ENCODE measurements around the gene ATP6V1B1. TPM values are rescaled to one million over a fixed set of nuclear protein-coding genes. Genes with fewer than 3 reads are reported as not detected.

Gene ATP6V1B1
- total RNA-seq, 1 donor from 2014 or later = 2.1 TPM

DNA sequence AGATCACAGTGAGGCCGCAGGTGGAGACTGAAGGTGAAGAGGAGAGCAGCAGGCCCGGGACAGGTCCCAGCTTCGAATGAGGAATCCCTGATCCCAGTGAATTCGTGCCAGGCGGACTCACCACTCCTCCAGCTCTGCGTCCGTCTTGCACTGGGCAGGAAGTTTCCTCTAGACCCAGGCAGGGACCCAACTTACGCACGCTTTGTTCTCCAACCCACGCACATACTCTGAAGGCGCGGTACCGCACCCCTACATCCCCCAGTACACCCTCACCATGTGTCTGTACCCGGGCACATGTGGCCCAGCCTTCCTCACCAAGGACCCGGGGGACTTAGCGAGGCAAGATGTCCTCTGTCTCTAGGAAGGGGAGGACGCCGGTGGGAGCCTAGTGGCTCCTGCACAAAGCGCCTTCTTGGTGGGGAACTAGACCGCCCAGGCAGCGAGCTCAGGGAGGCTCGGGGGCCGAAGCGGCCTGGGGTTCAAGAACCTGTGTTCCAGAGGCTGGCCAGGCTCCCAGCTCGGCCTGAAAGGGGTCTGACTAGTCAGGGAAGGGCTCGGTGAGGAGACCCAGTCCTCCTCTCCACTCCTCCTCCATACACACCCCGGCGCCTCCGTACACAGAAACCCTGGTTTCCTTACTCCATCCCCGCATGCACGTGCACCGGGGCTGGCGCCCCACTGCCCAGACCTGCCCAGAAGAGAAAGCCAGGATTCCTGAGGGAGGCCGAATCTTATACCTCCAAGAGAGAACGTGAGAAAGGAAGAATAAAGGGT is 38.3 kb upstream of the ATP6V1B1 start:
- ATAC-seq = no peak
- intact Hi-C loops (cut with DNase I) = no loop called here
- Histone ChIP-seq H3K27ac (no peak overlapping the region), H3K4me3 (no peak overlapping the region), H3K4me1 (peaks cover 15% of the 10 kb centered on the region), H3K36me3 (no peaks in the 10 kb centered on the region), H3K9me3 (no peaks in the 10 kb centered on the region), H3K27me3 (peaks cover 94% of the 10 kb centered on the region)
- TF ChIP-seq, protein P1, sequence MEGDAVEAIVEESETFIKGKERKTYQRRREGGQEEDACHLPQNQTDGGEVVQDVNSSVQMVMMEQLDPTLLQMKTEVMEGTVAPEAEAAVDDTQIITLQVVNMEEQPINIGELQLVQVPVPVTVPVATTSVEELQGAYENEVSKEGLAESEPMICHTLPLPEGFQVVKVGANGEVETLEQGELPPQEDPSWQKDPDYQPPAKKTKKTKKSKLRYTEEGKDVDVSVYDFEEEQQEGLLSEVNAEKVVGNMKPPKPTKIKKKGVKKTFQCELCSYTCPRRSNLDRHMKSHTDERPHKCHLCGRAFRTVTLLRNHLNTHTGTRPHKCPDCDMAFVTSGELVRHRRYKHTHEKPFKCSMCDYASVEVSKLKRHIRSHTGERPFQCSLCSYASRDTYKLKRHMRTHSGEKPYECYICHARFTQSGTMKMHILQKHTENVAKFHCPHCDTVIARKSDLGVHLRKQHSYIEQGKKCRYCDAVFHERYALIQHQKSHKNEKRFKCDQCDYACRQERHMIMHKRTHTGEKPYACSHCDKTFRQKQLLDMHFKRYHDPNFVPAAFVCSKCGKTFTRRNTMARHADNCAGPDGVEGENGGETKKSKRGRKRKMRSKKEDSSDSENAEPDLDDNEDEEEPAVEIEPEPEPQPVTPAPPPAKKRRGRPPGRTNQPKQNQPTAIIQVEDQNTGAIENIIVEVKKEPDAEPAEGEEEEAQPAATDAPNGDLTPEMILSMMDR (IDR thresholded peaks at IDR 0.05) = no peak
- DNase-seq = no peak

GRCh38 chr2:70897977-70898226 is 37.8 kb upstream of the ATP6V1B1 start:
- ATAC-seq (no peak), DNase-seq (no peak)
- no peak overlapping the region for H3K27ac ChIP-seq
- intact Hi-C loops (cut with DNase I) = no loop called here
- peaks cover 15% of the 10 kb centered on the region for H3K4me1 ChIP-seq
- TF ChIP-seq, protein P1 (IDR thresholded peaks at IDR 0.05) = no peak
- H3K36me3 ChIP-seq = no peaks in the 10 kb centered on the region
- H3K9me3 ChIP-seq = no peaks in the 10 kb centered on the region
- H3K27me3 ChIP-seq = peaks cover 94% of the 10 kb centered on the region
- no peak overlapping the region for H3K4me3 ChIP-seq

GRCh38 chr2:70898363-70899240 is 37.1 kb upstream of the ATP6V1B1 start:
- Histone ChIP-seq H3K27ac (no peak overlapping the region), H3K4me1 (peaks cover 15% of the 10 kb centered on the region), H3K36me3 (no peaks in the 10 kb centered on the region), H3K9me3 (no peaks in the 10 kb centered on the region), H3K4me3 (no peak overlapping the region), H3K27me3 (peaks cover 94% of the 10 kb centered on the region)
- intact Hi-C loops (cut with DNase I) = no loop called here
- DNase-seq (no peak), ATAC-seq (no peak)
- TF ChIP-seq, protein P1 (IDR thresholded peaks at IDR 0.05) = no peak

DNA sequence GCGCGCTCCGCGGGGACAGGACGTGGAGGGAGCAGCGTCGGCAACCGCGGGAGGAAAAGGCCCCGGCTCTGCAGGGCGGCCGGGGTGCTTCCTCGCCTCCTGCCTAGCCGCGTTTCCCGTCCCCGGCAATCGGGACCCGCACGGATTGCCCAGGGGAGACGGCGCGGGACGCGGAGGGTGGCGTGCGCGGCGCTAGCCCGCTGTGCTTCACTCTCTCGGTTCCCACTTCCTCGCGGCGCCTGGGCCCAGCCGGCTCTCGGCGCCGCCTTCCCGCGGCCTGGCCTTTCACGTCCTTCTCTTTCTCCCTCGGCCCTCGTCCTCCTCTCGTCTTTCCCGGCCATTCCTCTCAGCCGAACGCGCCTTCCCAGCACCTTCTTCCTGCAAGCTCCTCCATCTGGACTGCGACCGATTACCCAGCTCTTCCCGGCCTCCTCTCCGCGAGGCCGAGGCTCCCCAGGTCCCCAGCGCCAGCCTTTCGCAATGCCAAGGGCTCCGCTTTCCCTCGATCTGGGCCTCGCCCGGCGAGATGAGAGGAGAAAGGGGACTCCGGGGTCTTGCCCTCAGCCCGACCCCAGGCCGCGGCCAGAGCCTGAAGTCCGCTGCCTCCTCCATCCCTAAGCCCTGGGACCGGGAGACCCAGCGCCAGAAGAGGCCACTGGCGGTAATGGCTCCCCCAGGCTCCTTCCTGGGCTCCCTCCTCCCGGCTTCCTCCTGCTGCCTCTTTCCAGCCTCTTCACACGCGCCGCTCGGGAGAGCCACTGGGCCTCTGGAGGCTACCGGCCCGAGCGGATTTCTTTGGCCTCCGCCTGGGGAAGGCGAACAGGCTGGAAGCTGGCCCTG is 34.3 kb upstream of the ATP6V1B1 start:
- TF ChIP-seq, protein P1 (IDR thresholded peaks at IDR 0.05) = no peak
- Histone ChIP-seq H3K27me3 (peaks cover 93% of the 10 kb centered on the region), H3K4me1 (peaks cover 15% of the 10 kb centered on the region), H3K36me3 (no peaks in the 10 kb centered on the region), H3K9me3 (no peaks in the 10 kb centered on the region), H3K27ac (peak overlapping the region; percentile 58), H3K4me3 (peak overlapping the region; percentile 57)
- DNase-seq = no peak
- intact Hi-C loops (cut with DNase I) = no loop called here
- ATAC-seq = peak; percentile 38

GRCh38 chr2:70902067-70902442 is 33.6 kb upstream of the ATP6V1B1 start:
- no peak for DNase-seq
- peaks cover 87% of the 10 kb centered on the region for H3K27me3 ChIP-seq
- no peaks in the 10 kb centered on the region for H3K36me3 ChIP-seq
- H3K4me1 ChIP-seq = peaks cover 15% of the 10 kb centered on the region
- intact Hi-C loops (cut with DNase I) = no loop called here
- H3K27ac ChIP-seq = no peak overlapping the region
- H3K4me3 ChIP-seq = peak overlapping the region; percentile 57
- ATAC-seq = no peak
- TF ChIP-seq, protein P1 (IDR thresholded peaks at IDR 0.05) = no peak
- H3K9me3 ChIP-seq = no peaks in the 10 kb centered on the region
